UCSD-AML1 (cell line): Measurements from ENCODE around the gene HTATSF1.

ENCODE experiments used
- DNase-seq: peaks from one replicate; lab custom pipeline; 2025; ENCODE audit not compliant: unreplicated experiment; lab: John Stamatoyannopoulos, UW

Gene HTATSF1

GRCh38 chrX:136497556-136498052 is at the start of gene HTATSF1:
Gene HTATSF1 (plus strand): TSS chrX:136497592. CDS start chrX:136497685, 93 bp downstream.
- no peak for DNase-seq

GRCh38 chrX:136447968-136448367 is 49.4 kb upstream of the HTATSF1 start:
- DNase-seq: no peak

GRCh38 chrX:136450050-136450830 is 47.2 kb upstream of the HTATSF1 start:
- no peak for DNase-seq

- no peak for DNase-seq
These were observed 44.8 kb upstream of the HTATSF1 start for GRCh38 chrX:136452614-136453013.

GRCh38 chrX:136453114-136453513 is 44.3 kb upstream of the HTATSF1 start:
- DNase-seq: no peak

GRCh38 chrX:136453771-136454170 is 43.6 kb upstream of the HTATSF1 start:
- no peak for DNase-seq

GRCh38 chrX:136456133-136456532 is 41.3 kb upstream of the HTATSF1 start:
- no peak for DNase-seq

GRCh38 chrX:136457303-136457917 is 40.0 kb upstream of the HTATSF1 start:
- no peak for DNase-seq

GRCh38 chrX:136464589-136464988 is 32.8 kb upstream of the HTATSF1 start:
- DNase-seq: no peak

- no peak for DNase-seq
These were observed 30.1 kb upstream of the HTATSF1 start for GRCh38 chrX:136467303-136467702.

GRCh38 chrX:136468391-136469103 is 28.8 kb upstream of the HTATSF1 start:
- no peak for DNase-seq

- DNase-seq: no peak
These were observed 23.7 kb upstream of the HTATSF1 start for GRCh38 chrX:136473663-136474062.

- DNase-seq: no peak
These were observed 22.2 kb upstream of the HTATSF1 start for GRCh38 chrX:136475236-136475635.

GRCh38 chrX:136476501-136476900 is 20.9 kb upstream of the HTATSF1 start:
- DNase-seq: no peak

- no peak for DNase-seq
These were observed 20.4 kb upstream of the HTATSF1 start for GRCh38 chrX:136477026-136477425.

- no peak for DNase-seq
These were observed 17.0 kb upstream of the HTATSF1 start for GRCh38 chrX:136480383-136480782.

GRCh38 chrX:136487647-136488046 is 9.7 kb upstream of the HTATSF1 start, which contains the start of gene BRS3:
Gene BRS3 (plus strand): TSS chrX:136487947. CDS start chrX:136488115, 168 bp downstream.
- no peak for DNase-seq

GRCh38 chrX:136488706-136489105 is 8.7 kb upstream of the HTATSF1 start:
- DNase-seq: no peak

- DNase-seq: no peak
These were observed 5.6 kb upstream of the HTATSF1 start for GRCh38 chrX:136491832-136492231.

- no peak for DNase-seq
These were observed 4.4 kb upstream of the HTATSF1 start for GRCh38 chrX:136493011-136493410.

GRCh38 chrX:136495043-136495442 is 2.3 kb upstream of the HTATSF1 start:
- no peak for DNase-seq
